SH-SY5Y (cell line): ENCODE data around the gene ATXN7.

Source experiments
- GATA2 ChIP-seq: IDR thresholded peaks from 2 replicates; pipeline ENCODE4 v1.6.1; 2011; ENCODE audit warnings: mild to moderate bottlenecking, low read depth, low read length
- GATA3 ChIP-seq: IDR thresholded peaks from 2 replicates; pipeline ENCODE4 v1.6.1; 2011; ENCODE audit warnings: low read depth, mild to moderate bottlenecking, low read length, moderate library complexity

DNA sequence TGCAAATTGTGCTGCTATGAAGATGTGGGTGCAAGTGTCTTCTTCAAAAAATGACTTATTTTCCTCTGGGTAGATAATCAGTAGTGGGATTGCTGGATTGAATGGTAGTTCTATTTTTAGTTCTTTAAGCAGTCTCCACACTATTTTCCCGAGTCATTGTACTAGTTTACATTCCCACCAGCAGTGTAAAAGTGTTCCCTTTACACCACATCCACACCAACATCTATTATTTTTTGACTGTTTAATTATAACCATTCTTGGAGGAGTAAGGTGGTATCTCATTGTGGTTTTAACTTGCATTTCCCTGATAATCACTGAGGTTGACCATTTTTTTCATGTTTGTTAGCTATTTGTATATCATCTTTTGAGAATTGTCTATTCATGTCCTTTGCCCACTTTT lies 179.3 kb downstream of the ATXN7 start:
- TF ChIP-seq GATA2 (no peak), GATA3 (no peak)
